NT2/D1 (cell line): ENCODE measurements around the gene IQSEC3.

Experiments used
- YY1 ChIP-seq: IDR thresholded peaks from 2 replicates; pipeline ENCODE4 v1.6.1; 2011; ENCODE audit not compliant: insufficient read length, insufficient read depth
- ZNF274 ChIP-seq: IDR thresholded peaks from 2 replicates; pipeline ENCODE4 v1.6.1; 2011; ENCODE audit warnings: mild to moderate bottlenecking, low read depth, low read length

DNA sequence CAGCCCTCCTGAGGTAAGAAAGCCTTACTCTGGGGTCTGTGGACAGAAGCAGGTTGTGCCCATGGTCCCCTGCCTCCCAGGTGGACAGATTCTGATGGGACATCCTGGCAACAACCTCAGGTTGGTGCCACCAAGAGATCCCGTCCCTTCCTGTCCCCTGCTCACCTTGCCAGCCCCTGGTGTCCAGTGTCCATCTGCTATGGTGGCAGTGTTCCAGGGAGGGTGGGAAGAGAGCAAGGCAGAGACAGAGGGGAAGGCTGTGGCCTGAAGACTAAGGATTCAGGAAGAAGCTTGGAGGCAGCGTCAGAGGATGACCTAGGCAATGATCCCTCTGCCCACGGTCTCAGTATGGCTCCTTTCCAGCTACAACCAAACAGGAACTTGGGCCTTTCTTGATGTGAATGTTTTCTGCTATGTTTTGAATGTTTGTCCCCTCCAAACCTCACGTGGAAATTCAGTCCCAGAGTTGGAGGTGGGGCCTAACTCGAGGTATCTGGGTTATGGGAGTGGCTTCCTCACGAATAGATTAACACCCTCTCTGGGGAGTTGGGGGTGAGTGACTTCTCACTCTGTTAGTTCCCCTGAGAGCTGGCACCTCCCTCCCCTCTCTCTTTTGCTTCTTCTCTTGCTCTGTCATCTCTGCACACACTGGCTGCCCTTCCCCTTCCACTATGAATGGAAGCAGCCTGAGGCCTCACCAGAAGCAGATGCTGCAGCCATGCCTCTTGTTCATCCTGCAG lies 26.9 kb downstream of the IQSEC3 start:
- no peak for TF ChIP-seq YY1
- no peak for TF ChIP-seq ZNF274
